Measurements from ENCODE around the gene BTNL3. TPM values are rescaled to one million over a fixed set of nuclear protein-coding genes. Genes with fewer than 3 reads are reported as not detected.

The BTNL3 gene
- total RNA-seq, 1 donor from 2014 or later, result not detected

GRCh38 chr5:180982008-180982741 lies 6.5 kb upstream of the BTNL3 start:
- H3K4me3 ChIP-seq, result no peak overlapping the region
- TF ChIP-seq CTCF (IDR thresholded peaks at IDR 0.05), result no peak
- no peaks in the 10 kb centered on the region for H3K9me3 ChIP-seq
- DNase-seq (ENCODE audit: low spot score in 2 of 2), result no peak
- H3K27me3 ChIP-seq, result no peaks in the 10 kb centered on the region
- no peaks in the 10 kb centered on the region for H3K36me3 ChIP-seq
- no peak overlapping the region for H3K27ac ChIP-seq
- intact Hi-C loops (cut with DNase I), result no loop called here
- H3K4me1 ChIP-seq, result no peaks in the 10 kb centered on the region

- Histone ChIP-seq H3K4me3 (no peak overlapping the region), H3K36me3 (no peaks in the 10 kb centered on the region), H3K27ac (no peak overlapping the region), H3K27me3 (no peaks in the 10 kb centered on the region), H3K4me1 (no peaks in the 10 kb centered on the region), H3K9me3 (no peaks in the 10 kb centered on the region)
- no peak for TF ChIP-seq CTCF (IDR thresholded peaks at IDR 0.05)
- intact Hi-C loops (cut with DNase I), result no loop called here
- no peak for DNase-seq (ENCODE audit: low spot score in 2 of 2)
Observed at GRCh38 chr5:180988016-180988415, 630 bp upstream of the BTNL3 start.

- no peaks in the 10 kb centered on the region for H3K4me1 ChIP-seq
- intact Hi-C loops (cut with DNase I), result no loop called here
- no peaks in the 10 kb centered on the region for H3K9me3 ChIP-seq
- TF ChIP-seq CTCF (IDR thresholded peaks at IDR 0.05), result no peak
- DNase-seq (ENCODE audit: low spot score in 2 of 2), result no peak
- H3K36me3 ChIP-seq, result no peaks in the 10 kb centered on the region
- no peak overlapping the region for H3K27ac ChIP-seq
- no peaks in the 10 kb centered on the region for H3K27me3 ChIP-seq
- H3K4me3 ChIP-seq, result no peak overlapping the region
Observed at GRCh38 chr5:180990086-180990881, 1.6 kb downstream of the BTNL3 start.

- no peak for DNase-seq (ENCODE audit: low spot score in 2 of 2)
- Histone ChIP-seq H3K4me3 (no peak overlapping the region), H3K36me3 (no peaks in the 10 kb centered on the region), H3K27ac (no peak overlapping the region), H3K9me3 (no peaks in the 10 kb centered on the region), H3K27me3 (no peaks in the 10 kb centered on the region), H3K4me1 (no peaks in the 10 kb centered on the region)
- TF ChIP-seq CTCF (IDR thresholded peaks at IDR 0.05), result no peak
- intact Hi-C loops (cut with DNase I), result no loop called here
Observed at GRCh38 chr5:180990882-180991242, 2.2 kb downstream of the BTNL3 start.

- Histone ChIP-seq H3K9me3 (peaks cover 0 to 4% of the 10 kb centered on the region in 2 donors), H3K4me3 (no peak overlapping the region), H3K4me1 (no peaks in the 10 kb centered on the region), H3K27ac (no peak overlapping the region), H3K27me3 (no peaks in the 10 kb centered on the region), H3K36me3 (no peaks in the 10 kb centered on the region)
- no peak for DNase-seq (ENCODE audit: low spot score in 2 of 2)
- no peak for TF ChIP-seq CTCF (IDR thresholded peaks at IDR 0.05)
- intact Hi-C loops (cut with DNase I), result no loop called here
Observed at GRCh38 chr5:181001947-181002346, 13.3 kb downstream of the BTNL3 start.
